IMR-90 (cell line): ENCODE results near the gene NOS1AP.

Source experiments
- BHLHE40 ChIP-seq: fragments of 150-350 bp; IDR thresholded peaks from 2 replicates; pipeline ENCODE4 v1.6.1; 2016; ENCODE audit warnings: mild to moderate bottlenecking, low read depth, low read length
- CEBPB ChIP-seq: IDR thresholded peaks from 2 replicates; pipeline ENCODE4 v1.6.1; 2012; ENCODE audit warnings: low read depth, low read length, improper control_type of control experiment
- CHD1 ChIP-seq: IDR thresholded peaks from 2 replicates; pipeline ENCODE4 v1.6.1; 2012; ENCODE audit warnings: low read depth, low read length, improper control_type of control experiment
- CTCF ChIP-seq: conservative IDR thresholded peaks from 2 replicates; pipeline ENCODE4 v1.5.1; 2012; ENCODE audit warnings: mild to moderate bottlenecking, low read depth, low read length, improper control_type of control experiment
- MXI1 ChIP-seq: IDR thresholded peaks from 2 replicates; pipeline ENCODE4 v1.6.1; 2012; ENCODE audit warnings: low read depth, mild to moderate bottlenecking, low read length, moderate library complexity, borderline replicate concordance
- POLR2A ChIP-seq: IDR thresholded peaks from 2 replicates; pipeline ENCODE4 v1.6.1; 2012; ENCODE audit warnings: mild to moderate bottlenecking, low read depth, low read length
- RAD21 ChIP-seq: IDR thresholded peaks from 2 replicates; pipeline ENCODE4 v1.6.1; 2012; ENCODE audit warnings: low read length, improper control_type of control experiment
- RCOR1 ChIP-seq: IDR thresholded peaks from 2 replicates; pipeline ENCODE4 v1.6.1; 2012; ENCODE audit warnings: mild to moderate bottlenecking, low read length, improper control_type of control experiment; ENCODE audit not compliant: insufficient replicate concordance
- RFX5 ChIP-seq: IDR thresholded peaks from 2 replicates; pipeline ENCODE4 v1.8.0; 2012; ENCODE audit warnings: low read depth, mild to moderate bottlenecking, low read length, moderate library complexity
- SMC3 ChIP-seq: fragments of 150-350 bp; IDR thresholded peaks from 2 replicates; pipeline ENCODE4 v1.6.1; 2016; ENCODE audit warnings: low read depth, mild to moderate bottlenecking, antibody characterized with exemption, low read length, moderate library complexity

- TF ChIP-seq CTCF, result no peak
- no peak for TF ChIP-seq RCOR1
- TF ChIP-seq CEBPB, result no peak
- TF ChIP-seq BHLHE40, result no peak
- no peak for TF ChIP-seq POLR2A
- TF ChIP-seq SMC3, result no peak
- TF ChIP-seq RFX5, result no peak
- TF ChIP-seq RAD21, result no peak
- no peak for TF ChIP-seq CHD1
- TF ChIP-seq MXI1, result no peak
These were observed 233.0 kb downstream of the NOS1AP start for GRCh38 chr1:162302306-162303003.
